ENCODE measurements around the gene PPFIA3. TPM values are rescaled to one million over a fixed set of nuclear protein-coding genes. Genes with fewer than 3 reads are reported as not detected.

PPFIA3 gene
- total and polyA plus RNA-seq, 2 donors from 2014 or later: 7.1 to 20.0 TPM

GRCh38 chr19:49153167-49153809 is 33.9 kb downstream of the PPFIA3 start:
- H3K27me3 ChIP-seq (ENCODE audit: control insufficient read depth, insufficient read depth, low read length): no peaks in the 10 kb centered on the region
- H3K36me3 ChIP-seq (ENCODE audit: control insufficient read depth in 2 of 3, insufficient read depth in 3 of 3, low read length in 3 of 3): no peaks in the 10 kb centered on the region
- no peak for TF ChIP-seq CTCF (IDR thresholded peaks at IDR 0.05; ENCODE audit: borderline replicate concordance, extremely low read depth, insufficient read depth)
- FAIRE-seq (no peak), DNase-seq (peak in 1 of 5 donors; percentile 50)
- H3K27ac ChIP-seq (ENCODE audit: low read depth in 2 of 2, low read length in 2 of 2): no peak overlapping the region
- no peaks in the 10 kb centered on the region for H3K9me3 ChIP-seq (ENCODE audit: control insufficient read depth in 2 of 3, insufficient read depth in 1 of 3, low read length in 3 of 3)
- intact Hi-C loops (cut with DNase I): no loop called here
- no peak overlapping the region for H3K4me3 ChIP-seq (ENCODE audit: low read length in 3 of 3)
- H3K9ac ChIP-seq (ENCODE audit: low read length in 3 of 3): no peak overlapping the region
- H3K4me1 ChIP-seq (ENCODE audit: control insufficient read depth in 2 of 3, insufficient read depth in 2 of 3, low read depth in 1 of 3, low read length in 3 of 3): peaks cover 0 to 28% (median 1%) of the 10 kb centered on the region in 3 donors

GRCh38 chr19:49154279-49154678 is 34.9 kb downstream of the PPFIA3 start:
- Histone ChIP-seq H3K9me3 (ENCODE audit: control insufficient read depth in 2 of 3, insufficient read depth in 1 of 3, low read length in 3 of 3) (no peaks in the 10 kb centered on the region), H3K27me3 (ENCODE audit: control insufficient read depth, insufficient read depth, low read length) (no peaks in the 10 kb centered on the region), H3K27ac (ENCODE audit: low read depth in 2 of 2, low read length in 2 of 2) (no peak overlapping the region), H3K4me1 (ENCODE audit: control insufficient read depth in 2 of 3, insufficient read depth in 2 of 3, low read depth in 1 of 3, low read length in 3 of 3) (peaks cover 0 to 20% (median 3%) of the 10 kb centered on the region in 3 donors), H3K9ac (ENCODE audit: low read length in 3 of 3) (no peak overlapping the region), H3K4me3 (ENCODE audit: low read length in 3 of 3) (peak overlapping the region in 1 of 3 donors; percentile 8), H3K36me3 (ENCODE audit: control insufficient read depth in 2 of 3, insufficient read depth in 3 of 3, low read length in 3 of 3) (no peaks in the 10 kb centered on the region)
- intact Hi-C loops (cut with DNase I): no loop called here
- FAIRE-seq (no peak), DNase-seq (peak in 1 of 5 donors; percentile 42)
- no peak for TF ChIP-seq CTCF (IDR thresholded peaks at IDR 0.05; ENCODE audit: borderline replicate concordance, extremely low read depth, insufficient read depth)

GRCh38 chr19:49155005-49155819 is 35.9 kb downstream of the PPFIA3 start, which contains the start of gene HRC:
Gene HRC (minus strand): TSS chr19:49155396. CDS start chr19:49155237, 159 bp downstream.
- no peaks in the 10 kb centered on the region for H3K36me3 ChIP-seq (ENCODE audit: control insufficient read depth in 2 of 3, insufficient read depth in 3 of 3, low read length in 3 of 3)
- peak; percentile 73 to 92 (median 81) for DNase-seq
- no peak within 1 kb of the TSS for H3K9ac ChIP-seq (ENCODE audit: low read length in 3 of 3)
- H3K9me3 ChIP-seq (ENCODE audit: control insufficient read depth in 2 of 3, insufficient read depth in 1 of 3, low read length in 3 of 3): no peaks in the 10 kb centered on the region
- H3K4me1 ChIP-seq (ENCODE audit: control insufficient read depth in 2 of 3, insufficient read depth in 2 of 3, low read depth in 1 of 3, low read length in 3 of 3): peaks cover 0 to 14% (median 9%) of the 10 kb centered on the region in 3 donors
- H3K27ac ChIP-seq (ENCODE audit: low read depth in 2 of 2, low read length in 2 of 2): peak within 1 kb of the TSS; percentile 58 to 69
- peak within 1 kb of the TSS in 2 of 3 donors; percentile 8 to 33 for H3K4me3 ChIP-seq (ENCODE audit: low read length in 3 of 3)
- no peak for FAIRE-seq
- TF ChIP-seq CTCF (IDR thresholded peaks at IDR 0.05; ENCODE audit: borderline replicate concordance, extremely low read depth, insufficient read depth): no peak
- H3K27me3 ChIP-seq (ENCODE audit: control insufficient read depth, insufficient read depth, low read length): no peaks in the 10 kb centered on the region
- intact Hi-C loops (cut with DNase I): no loop called here

All from kidney (tissue), 14 donors.